SK-N-SH (cell line): Measurements from ENCODE around the gene RPS6KA2.

Source experiments
- CHD2 ChIP-seq: fragments of 150-350 bp; IDR thresholded peaks from 2 replicates; pipeline ENCODE4 v1.6.1; 2018; ENCODE audit warnings: low read length; ENCODE audit not compliant: partially characterized antibody
- EZH2phosphoT487 ChIP-seq: fragments of 200-600 bp; sonication (generic); IDR thresholded peaks from 2 replicates; pipeline ENCODE4 v1.6.1; 2017; ENCODE audit warnings: low read depth, mixed run types, mild to moderate bottlenecking, antibody characterized with exemption, moderate library complexity, borderline replicate concordance
- FOXM1 ChIP-seq: IDR thresholded peaks from 2 replicates; pipeline ENCODE4 v1.4.0; 2012; ENCODE audit warnings: low read depth, mild to moderate bottlenecking
- GABPA ChIP-seq: IDR thresholded peaks from 2 replicates; pipeline ENCODE4 v1.4.0; 2012; ENCODE audit warnings: low read depth, mild to moderate bottlenecking
- MXI1 ChIP-seq: IDR thresholded peaks from 2 replicates; pipeline ENCODE4 v1.6.1; 2012; ENCODE audit warnings: mild to moderate bottlenecking, low read depth, low read length, improper control_type of control experiment
- NRF1 ChIP-seq: IDR thresholded peaks from 2 replicates; pipeline ENCODE4 v1.6.1; 2012; ENCODE audit warnings: low read depth, mild to moderate bottlenecking, low read length
- RAD21 ChIP-seq: IDR thresholded peaks from 2 replicates; pipeline ENCODE4 v1.6.1; 2012; ENCODE audit warnings: mild to moderate bottlenecking, low read length
- TAF1 ChIP-seq: IDR thresholded peaks from 2 replicates; pipeline ENCODE4 v1.6.1; 2012; ENCODE audit warnings: low read depth, mild to moderate bottlenecking, low read length, moderate library complexity, borderline replicate concordance
- YY1 ChIP-seq: IDR thresholded peaks from 2 replicates; pipeline ENCODE4 v1.4.0; 2012; ENCODE audit warnings: low read depth, mild to moderate bottlenecking
- TF ChIP-seq, protein P1 (sequence below): fragments of 200-600 bp; sonication (generic); IDR thresholded peaks from 2 replicates; pipeline ENCODE4 v1.6.1; 2017; ENCODE audit warnings: antibody characterized with exemption, mild to moderate bottlenecking, moderate library complexity
- TF ChIP-seq, protein P2 (sequence below): IDR thresholded peaks from 2 replicates; pipeline ENCODE4 v1.6.1; 2012; ENCODE audit warnings: mild to moderate bottlenecking, low read depth, low read length, moderate library complexity
- TF ChIP-seq, protein P3 (sequence below): IDR thresholded peaks from 2 replicates; pipeline ENCODE4 v1.4.0; 2012; ENCODE audit warnings: low read depth, borderline replicate concordance

GRCh38 chr6:166540631-166541331 lies 86.3 kb downstream of the RPS6KA2 start:
- TF ChIP-seq, protein P1, sequence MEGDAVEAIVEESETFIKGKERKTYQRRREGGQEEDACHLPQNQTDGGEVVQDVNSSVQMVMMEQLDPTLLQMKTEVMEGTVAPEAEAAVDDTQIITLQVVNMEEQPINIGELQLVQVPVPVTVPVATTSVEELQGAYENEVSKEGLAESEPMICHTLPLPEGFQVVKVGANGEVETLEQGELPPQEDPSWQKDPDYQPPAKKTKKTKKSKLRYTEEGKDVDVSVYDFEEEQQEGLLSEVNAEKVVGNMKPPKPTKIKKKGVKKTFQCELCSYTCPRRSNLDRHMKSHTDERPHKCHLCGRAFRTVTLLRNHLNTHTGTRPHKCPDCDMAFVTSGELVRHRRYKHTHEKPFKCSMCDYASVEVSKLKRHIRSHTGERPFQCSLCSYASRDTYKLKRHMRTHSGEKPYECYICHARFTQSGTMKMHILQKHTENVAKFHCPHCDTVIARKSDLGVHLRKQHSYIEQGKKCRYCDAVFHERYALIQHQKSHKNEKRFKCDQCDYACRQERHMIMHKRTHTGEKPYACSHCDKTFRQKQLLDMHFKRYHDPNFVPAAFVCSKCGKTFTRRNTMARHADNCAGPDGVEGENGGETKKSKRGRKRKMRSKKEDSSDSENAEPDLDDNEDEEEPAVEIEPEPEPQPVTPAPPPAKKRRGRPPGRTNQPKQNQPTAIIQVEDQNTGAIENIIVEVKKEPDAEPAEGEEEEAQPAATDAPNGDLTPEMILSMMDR, result no peak
- TF ChIP-seq MXI1, result no peak
- TF ChIP-seq YY1, result no peak
- TF ChIP-seq, protein P2, sequence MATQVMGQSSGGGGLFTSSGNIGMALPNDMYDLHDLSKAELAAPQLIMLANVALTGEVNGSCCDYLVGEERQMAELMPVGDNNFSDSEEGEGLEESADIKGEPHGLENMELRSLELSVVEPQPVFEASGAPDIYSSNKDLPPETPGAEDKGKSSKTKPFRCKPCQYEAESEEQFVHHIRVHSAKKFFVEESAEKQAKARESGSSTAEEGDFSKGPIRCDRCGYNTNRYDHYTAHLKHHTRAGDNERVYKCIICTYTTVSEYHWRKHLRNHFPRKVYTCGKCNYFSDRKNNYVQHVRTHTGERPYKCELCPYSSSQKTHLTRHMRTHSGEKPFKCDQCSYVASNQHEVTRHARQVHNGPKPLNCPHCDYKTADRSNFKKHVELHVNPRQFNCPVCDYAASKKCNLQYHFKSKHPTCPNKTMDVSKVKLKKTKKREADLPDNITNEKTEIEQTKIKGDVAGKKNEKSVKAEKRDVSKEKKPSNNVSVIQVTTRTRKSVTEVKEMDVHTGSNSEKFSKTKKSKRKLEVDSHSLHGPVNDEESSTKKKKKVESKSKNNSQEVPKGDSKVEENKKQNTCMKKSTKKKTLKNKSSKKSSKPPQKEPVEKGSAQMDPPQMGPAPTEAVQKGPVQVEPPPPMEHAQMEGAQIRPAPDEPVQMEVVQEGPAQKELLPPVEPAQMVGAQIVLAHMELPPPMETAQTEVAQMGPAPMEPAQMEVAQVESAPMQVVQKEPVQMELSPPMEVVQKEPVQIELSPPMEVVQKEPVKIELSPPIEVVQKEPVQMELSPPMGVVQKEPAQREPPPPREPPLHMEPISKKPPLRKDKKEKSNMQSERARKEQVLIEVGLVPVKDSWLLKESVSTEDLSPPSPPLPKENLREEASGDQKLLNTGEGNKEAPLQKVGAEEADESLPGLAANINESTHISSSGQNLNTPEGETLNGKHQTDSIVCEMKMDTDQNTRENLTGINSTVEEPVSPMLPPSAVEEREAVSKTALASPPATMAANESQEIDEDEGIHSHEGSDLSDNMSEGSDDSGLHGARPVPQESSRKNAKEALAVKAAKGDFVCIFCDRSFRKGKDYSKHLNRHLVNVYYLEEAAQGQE, result no peak
- TF ChIP-seq GABPA, result no peak
- TF ChIP-seq CHD2, result no peak
- no peak for TF ChIP-seq EZH2phosphoT487
- no peak for TF ChIP-seq RAD21
- TF ChIP-seq NRF1, result no peak
- TF ChIP-seq, protein P3, sequence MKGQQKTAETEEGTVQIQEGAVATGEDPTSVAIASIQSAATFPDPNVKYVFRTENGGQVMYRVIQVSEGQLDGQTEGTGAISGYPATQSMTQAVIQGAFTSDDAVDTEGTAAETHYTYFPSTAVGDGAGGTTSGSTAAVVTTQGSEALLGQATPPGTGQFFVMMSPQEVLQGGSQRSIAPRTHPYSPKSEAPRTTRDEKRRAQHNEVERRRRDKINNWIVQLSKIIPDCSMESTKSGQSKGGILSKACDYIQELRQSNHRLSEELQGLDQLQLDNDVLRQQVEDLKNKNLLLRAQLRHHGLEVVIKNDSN, result no peak
- no peak for TF ChIP-seq TAF1
- no peak for TF ChIP-seq FOXM1
